GM21717 (cell line): Measurements from ENCODE around the gene ADGRG6.
A peak's percentile ranks its signal among the peaks of the same experiment; 100 is the strongest.

Experiments
- ATAC-seq: cut with Tn5 transposase; IDR thresholded peaks from one replicate; pipeline ENCODE4 v1.9.1; 2021; ENCODE audit warnings: mild to moderate bottlenecking, moderate library complexity; ENCODE audit not compliant: unreplicated experiment

ADGRG6 gene

DNA sequence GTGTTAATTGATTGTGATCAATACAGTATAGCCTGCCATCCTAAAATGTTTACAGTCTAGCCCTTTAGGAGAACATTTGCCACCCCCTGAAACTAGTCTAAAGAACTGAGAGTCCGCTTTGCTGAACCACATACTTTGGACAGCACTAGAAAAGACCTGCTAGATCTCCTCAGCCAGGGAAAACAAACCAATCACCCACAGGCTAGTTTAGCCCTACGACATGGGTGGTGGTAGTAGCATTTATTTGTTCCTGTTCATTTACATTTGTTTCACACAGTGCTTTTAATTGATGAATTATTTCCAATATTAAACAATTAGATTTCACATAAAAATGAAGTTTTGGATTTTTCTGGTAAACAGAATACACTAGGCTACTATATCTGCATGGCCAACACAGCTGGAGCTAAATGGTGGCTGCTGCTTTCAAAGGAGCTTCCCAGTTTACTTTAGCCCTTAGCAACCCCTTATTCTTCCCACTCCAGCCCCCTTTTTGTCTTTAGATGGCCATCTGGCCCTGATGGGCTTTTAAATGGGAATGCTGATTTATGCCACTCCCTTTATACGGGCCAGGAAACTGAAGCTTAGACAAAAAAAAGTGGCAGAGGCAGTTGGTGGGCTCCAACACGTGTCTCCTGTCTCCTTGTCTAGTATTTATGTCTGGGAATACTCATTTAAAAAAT, 72.4 kb downstream of the ADGRG6 start:
- no peak for ATAC-seq

GRCh38 chr6:142374965-142375733, 73.3 kb downstream of the ADGRG6 start:
- ATAC-seq: no peak

- no peak for ATAC-seq
These were observed 74.3 kb downstream of the ADGRG6 start for GRCh38 chr6:142376115-142376514.

DNA sequence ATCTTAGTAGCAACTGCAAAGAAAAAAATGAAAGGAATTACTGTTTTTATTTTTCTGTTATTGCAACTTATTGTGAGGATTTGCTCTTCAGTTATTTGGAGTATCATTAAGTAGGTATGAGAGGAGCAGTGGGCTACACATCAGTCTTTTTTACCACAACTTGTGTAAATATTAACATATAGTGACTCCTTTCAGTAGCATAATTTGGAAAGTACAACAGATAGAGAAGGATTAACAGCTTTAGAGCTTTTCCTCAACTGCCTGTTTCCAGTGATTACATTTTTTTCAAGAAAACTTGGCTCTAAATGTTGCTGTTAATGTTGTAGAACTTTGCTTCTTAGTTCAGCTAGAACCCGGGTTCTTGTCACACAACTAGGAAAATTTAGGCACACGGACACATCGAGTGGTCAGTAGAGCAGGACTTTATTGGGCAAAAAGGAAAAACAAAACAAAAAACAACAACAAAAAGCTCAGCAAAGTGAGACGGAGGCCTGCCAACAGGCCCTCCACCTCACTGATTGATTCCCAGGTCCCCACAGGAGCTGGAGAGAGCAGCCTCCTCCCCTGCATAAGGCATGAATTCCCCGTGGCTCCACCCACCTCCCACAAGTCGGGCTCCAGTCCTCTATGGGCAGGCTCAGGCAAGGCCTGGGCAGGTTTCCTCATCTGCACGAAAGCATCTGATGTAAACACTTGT, 75.1 kb downstream of the ADGRG6 start:
- ATAC-seq: no peak

DNA sequence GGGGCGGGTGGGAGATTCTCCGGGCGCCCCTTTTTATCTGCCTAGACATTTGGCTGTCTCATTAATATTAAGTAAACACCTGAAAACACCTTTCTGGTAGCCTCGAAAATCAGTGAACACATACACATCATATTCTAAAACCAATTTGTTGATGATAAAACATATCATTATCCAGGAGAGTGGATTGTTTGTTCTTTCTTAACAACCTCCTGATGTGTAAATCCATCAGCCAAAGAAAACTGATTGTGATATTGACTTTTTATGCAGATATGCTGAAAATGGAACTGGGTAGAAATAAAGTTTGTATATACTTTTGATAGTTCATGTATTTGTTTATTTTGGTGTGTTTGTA, 75.7 kb downstream of the ADGRG6 start:
- no peak for ATAC-seq

- no peak for ATAC-seq
These were observed 76.5 kb downstream of the ADGRG6 start for GRCh38 chr6:142378138-142378875.

GRCh38 chr6:142380626-142381025, 78.8 kb downstream of the ADGRG6 start:
- no peak for ATAC-seq

DNA sequence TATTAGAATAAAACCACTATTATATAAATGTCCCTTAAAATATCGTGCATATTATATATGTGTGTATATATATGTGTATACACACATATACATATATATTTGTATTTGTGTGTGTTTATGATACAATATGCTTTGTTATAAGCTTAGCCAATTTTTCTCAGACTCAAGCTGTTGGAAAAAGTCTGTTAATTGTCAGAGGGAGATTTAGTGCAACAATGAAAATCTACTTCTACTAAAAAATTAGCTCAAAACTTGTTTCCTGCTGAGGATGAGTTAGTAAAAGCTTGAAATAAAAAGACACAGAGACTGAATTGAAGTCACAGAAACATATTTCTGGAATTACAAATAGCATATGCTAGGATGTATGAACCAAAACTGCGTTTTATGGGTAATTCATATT, 79.4 kb downstream of the ADGRG6 start:
- ATAC-seq: no peak

DNA sequence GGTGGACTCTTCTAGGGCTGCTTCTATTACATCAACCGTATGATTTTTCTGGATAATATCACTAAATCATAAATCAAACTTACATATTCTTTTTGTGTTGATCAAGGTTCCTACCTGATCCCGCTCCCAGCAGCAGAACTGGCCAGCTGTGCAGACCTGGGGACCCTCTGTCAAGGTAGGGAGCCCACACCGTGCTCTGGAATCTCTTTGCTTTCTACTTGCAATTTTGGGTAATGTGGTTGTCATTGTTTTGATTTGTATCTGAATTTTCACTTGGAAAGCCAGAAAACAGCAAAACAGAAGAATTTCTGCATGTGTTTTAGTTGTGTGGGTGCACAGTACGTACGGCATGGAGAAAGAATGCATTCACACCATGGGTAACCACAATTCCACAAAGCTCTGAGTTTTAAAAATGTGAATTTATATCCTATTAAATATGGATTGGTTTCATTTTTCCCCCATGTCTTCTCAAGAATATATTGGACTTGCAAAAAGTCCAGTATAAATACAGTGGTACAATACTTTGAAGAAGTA, 80.1 kb downstream of the ADGRG6 start:
- no peak for ATAC-seq

- no peak for ATAC-seq
These were observed 82.9 kb downstream of the ADGRG6 start for GRCh38 chr6:142384519-142385254.

DNA sequence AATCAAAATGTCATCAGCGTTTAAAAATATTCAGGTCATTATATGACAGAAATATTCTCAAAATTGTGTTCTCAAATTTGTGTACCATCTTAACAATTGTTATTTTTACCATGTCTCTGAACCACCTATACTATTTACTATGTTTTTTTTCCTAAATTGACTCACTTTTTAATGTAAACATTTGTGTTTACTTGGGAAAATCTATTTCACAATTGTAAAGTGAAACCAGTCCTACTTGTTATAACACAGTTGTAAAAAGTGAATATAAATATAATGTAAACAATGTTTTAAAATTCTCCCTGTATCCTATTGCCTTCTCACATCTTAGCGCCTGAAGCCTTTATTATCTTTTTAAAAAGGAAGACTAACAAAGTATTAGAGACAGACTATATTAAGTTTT, 83.5 kb downstream of the ADGRG6 start:
- no peak for ATAC-seq

- no peak for ATAC-seq
These were observed 84.8 kb downstream of the ADGRG6 start for GRCh38 chr6:142386657-142387056.

- peak; percentile 56 for ATAC-seq
These were observed 86.4 kb downstream of the ADGRG6 start for GRCh38 chr6:142387997-142388815.

- ATAC-seq: no peak
These were observed 93.5 kb downstream of the ADGRG6 start for GRCh38 chr6:142395266-142395665.

GRCh38 chr6:142395768-142396231, 94.0 kb downstream of the ADGRG6 start:
- ATAC-seq: peak; percentile 97

- ATAC-seq: no peak
These were observed 96.5 kb downstream of the ADGRG6 start for GRCh38 chr6:142398353-142398752.

- no peak for ATAC-seq
These were observed 97.9 kb downstream of the ADGRG6 start for GRCh38 chr6:142399739-142400138.

GRCh38 chr6:142400495-142400894, 98.7 kb downstream of the ADGRG6 start:
- no peak for ATAC-seq

DNA sequence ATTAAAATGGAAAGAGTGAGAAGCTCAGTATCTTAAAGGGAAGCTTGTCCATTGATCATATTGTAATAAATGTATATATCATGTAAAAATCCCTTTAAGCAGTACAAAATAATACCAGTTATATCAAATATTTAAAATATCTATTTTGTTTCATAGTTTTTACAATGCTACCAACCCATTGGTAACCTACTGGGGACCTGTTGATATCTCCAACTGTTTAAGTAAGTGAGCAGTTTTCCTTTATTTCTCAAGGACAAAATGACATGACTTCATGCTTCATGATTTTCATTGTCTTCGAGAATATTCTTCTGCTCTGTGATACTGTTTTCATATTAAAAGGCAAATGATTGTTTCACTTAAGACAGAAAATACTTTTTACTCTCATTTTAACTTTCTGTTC, 100.0 kb downstream of the ADGRG6 start:
- no peak for ATAC-seq
